ENCODE data around the gene ZNF451.
A peak's percentile ranks its signal among the peaks of the same experiment; 100 is the strongest.
"Not testable (repeated sequence)": the region's sequence is repeated elsewhere in the genome, so short reads cannot be mapped to it uniquely, and the experiment has no call there.

The ZNF451 gene

GRCh38 chr6:57089687-57090457 lies at the start of gene ZNF451:
ZNF451 (plus strand) TSS chr6:57090188; CDS start chr6:57090254, 66 bp downstream.
- H3K27ac ChIP-seq (ENCODE audit: low read depth, low read length) = no peak within 1 kb of the TSS

GRCh38 chr6:57044061-57044460 lies 45.9 kb upstream of the ZNF451 start:
- H3K4me1 ChIP-seq (ENCODE audit: insufficient read depth, low read length) = peaks cover 10% of the 10 kb centered on the region
- H3K9me3 ChIP-seq (ENCODE audit: low read length); H3K27ac ChIP-seq (ENCODE audit: low read depth, low read length): not testable (repeated sequence)

More at GRCh38 chr6:57089687-57090457, at the start of gene ZNF451:
- Histone ChIP-seq H3K27me3 (ENCODE audit: control insufficient read depth in 1 of 2, insufficient read depth in 2 of 2, low read length in 2 of 2) (no peaks in the 10 kb centered on the region), H3K9ac (ENCODE audit: low read length) (peak within 1 kb of the TSS; percentile 19), H3K36me3 (ENCODE audit: insufficient read depth, low read length) (peaks cover 5% of the 10 kb centered on the region), H3K4me3 (ENCODE audit: low read depth in 1 of 2, low read length in 2 of 2) (peak within 1 kb of the TSS; percentile 42 to 55), H3K9me3 (ENCODE audit: low read length) (no peaks in the 10 kb centered on the region), H3K4me1 (ENCODE audit: insufficient read depth, low read length) (peaks cover 30% of the 10 kb centered on the region)

GRCh38 chr6:57044568-57044967 lies 45.4 kb upstream of the ZNF451 start:
- H3K9me3 ChIP-seq (ENCODE audit: low read length) = no peaks in the 10 kb centered on the region
- H3K36me3 ChIP-seq (ENCODE audit: insufficient read depth, low read length) = no peaks in the 10 kb centered on the region
- H3K4me1 ChIP-seq (ENCODE audit: insufficient read depth, low read length) = peaks cover 10% of the 10 kb centered on the region
- H3K27me3 ChIP-seq (ENCODE audit: control insufficient read depth in 1 of 2, insufficient read depth in 2 of 2, low read length in 2 of 2) = no peaks in the 10 kb centered on the region
- no peak overlapping the region for H3K27ac ChIP-seq (ENCODE audit: low read depth, low read length)
- no peak overlapping the region for H3K9ac ChIP-seq (ENCODE audit: low read length)
- H3K4me3 ChIP-seq (ENCODE audit: low read depth in 1 of 2, low read length in 2 of 2) = no peak overlapping the region

More at GRCh38 chr6:57044061-57044460, 45.9 kb upstream of the ZNF451 start:
- not testable (repeated sequence) for H3K36me3 ChIP-seq (ENCODE audit: insufficient read depth, low read length); H3K4me3 ChIP-seq (ENCODE audit: low read depth in 1 of 2, low read length in 2 of 2); H3K27me3 ChIP-seq (ENCODE audit: control insufficient read depth in 1 of 2, insufficient read depth in 2 of 2, low read length in 2 of 2); H3K9ac ChIP-seq (ENCODE audit: low read length)

GRCh38 chr6:57046332-57047256 lies 43.4 kb upstream of the ZNF451 start, which contains the start of gene KIAA1586:
KIAA1586 (plus strand) TSS chr6:57046693; CDS start chr6:57046756, 63 bp downstream.
- peak within 1 kb of the TSS; percentile 90 for H3K27ac ChIP-seq (ENCODE audit: low read depth, low read length)
- H3K4me3 ChIP-seq (ENCODE audit: low read depth in 1 of 2, low read length in 2 of 2) = peak within 1 kb of the TSS; percentile 37 to 64
- not testable (repeated sequence) for H3K27me3 ChIP-seq (ENCODE audit: control insufficient read depth in 1 of 2, insufficient read depth in 2 of 2, low read length in 2 of 2); H3K9ac ChIP-seq (ENCODE audit: low read length); H3K36me3 ChIP-seq (ENCODE audit: insufficient read depth, low read length); H3K9me3 ChIP-seq (ENCODE audit: low read length)
- peaks cover 10% of the 10 kb centered on the region for H3K4me1 ChIP-seq (ENCODE audit: insufficient read depth, low read length)

GRCh38 chr6:57047257-57047585 lies 42.8 kb upstream of the ZNF451 start:
- not testable (repeated sequence) for H3K27ac ChIP-seq (ENCODE audit: low read depth, low read length); H3K4me3 ChIP-seq (ENCODE audit: low read depth in 1 of 2, low read length in 2 of 2); H3K36me3 ChIP-seq (ENCODE audit: insufficient read depth, low read length); H3K27me3 ChIP-seq (ENCODE audit: control insufficient read depth in 1 of 2, insufficient read depth in 2 of 2, low read length in 2 of 2); H3K9me3 ChIP-seq (ENCODE audit: low read length); H3K9ac ChIP-seq (ENCODE audit: low read length)
- peaks cover 10% of the 10 kb centered on the region for H3K4me1 ChIP-seq (ENCODE audit: insufficient read depth, low read length)

GRCh38 chr6:57047859-57048258 lies 42.1 kb upstream of the ZNF451 start:
- Histone ChIP-seq H3K4me1 (ENCODE audit: insufficient read depth, low read length) (peaks cover 10% of the 10 kb centered on the region), H3K27ac (ENCODE audit: low read depth, low read length) (peak overlapping the region; percentile 13)
- H3K9ac ChIP-seq (ENCODE audit: low read length); H3K27me3 ChIP-seq (ENCODE audit: control insufficient read depth in 1 of 2, insufficient read depth in 2 of 2, low read length in 2 of 2); H3K9me3 ChIP-seq (ENCODE audit: low read length); H3K4me3 ChIP-seq (ENCODE audit: low read depth in 1 of 2, low read length in 2 of 2); H3K36me3 ChIP-seq (ENCODE audit: insufficient read depth, low read length): not testable (repeated sequence)

- Histone ChIP-seq H3K9me3 (ENCODE audit: low read length) (no peaks in the 10 kb centered on the region), H3K27me3 (ENCODE audit: control insufficient read depth in 1 of 2, insufficient read depth in 2 of 2, low read length in 2 of 2) (no peaks in the 10 kb centered on the region), H3K4me1 (ENCODE audit: insufficient read depth, low read length) (peaks cover 10% of the 10 kb centered on the region), H3K36me3 (ENCODE audit: insufficient read depth, low read length) (peaks cover 16% of the 10 kb centered on the region), H3K9ac (ENCODE audit: low read length) (no peak overlapping the region), H3K4me3 (ENCODE audit: low read depth in 1 of 2, low read length in 2 of 2) (no peak overlapping the region), H3K27ac (ENCODE audit: low read depth, low read length) (no peak overlapping the region)
Observed at GRCh38 chr6:57048577-57048976, 41.4 kb upstream of the ZNF451 start.

GRCh38 chr6:57063847-57064246 lies 26.1 kb upstream of the ZNF451 start:
- H3K4me3 ChIP-seq (ENCODE audit: low read depth in 1 of 2, low read length in 2 of 2) = no peak overlapping the region
- no peaks in the 10 kb centered on the region for H3K27me3 ChIP-seq (ENCODE audit: control insufficient read depth in 1 of 2, insufficient read depth in 2 of 2, low read length in 2 of 2)
- H3K36me3 ChIP-seq (ENCODE audit: insufficient read depth, low read length) = peaks cover 5% of the 10 kb centered on the region

GRCh38 chr6:57064809-57065208 lies 25.2 kb upstream of the ZNF451 start:
- Histone ChIP-seq H3K9me3 (ENCODE audit: low read length) (no peaks in the 10 kb centered on the region), H3K9ac (ENCODE audit: low read length) (no peak overlapping the region), H3K36me3 (ENCODE audit: insufficient read depth, low read length) (peaks cover 5% of the 10 kb centered on the region), H3K4me3 (ENCODE audit: low read depth in 1 of 2, low read length in 2 of 2) (no peak overlapping the region), H3K27ac (ENCODE audit: low read depth, low read length) (no peak overlapping the region), H3K27me3 (ENCODE audit: control insufficient read depth in 1 of 2, insufficient read depth in 2 of 2, low read length in 2 of 2) (no peaks in the 10 kb centered on the region), H3K4me1 (ENCODE audit: insufficient read depth, low read length) (no peaks in the 10 kb centered on the region)

More at GRCh38 chr6:57063847-57064246, 26.1 kb upstream of the ZNF451 start:
- no peaks in the 10 kb centered on the region for H3K9me3 ChIP-seq (ENCODE audit: low read length)
- H3K4me1 ChIP-seq (ENCODE audit: insufficient read depth, low read length) = no peaks in the 10 kb centered on the region
- no peak overlapping the region for H3K9ac ChIP-seq (ENCODE audit: low read length)
- no peak overlapping the region for H3K27ac ChIP-seq (ENCODE audit: low read depth, low read length)

- H3K9ac ChIP-seq (ENCODE audit: low read length) = no peak overlapping the region
- no peak overlapping the region for H3K27ac ChIP-seq (ENCODE audit: low read depth, low read length)
- H3K36me3 ChIP-seq (ENCODE audit: insufficient read depth, low read length) = no peaks in the 10 kb centered on the region
- H3K4me3 ChIP-seq (ENCODE audit: low read depth in 1 of 2, low read length in 2 of 2) = no peak overlapping the region
- H3K9me3 ChIP-seq (ENCODE audit: low read length) = no peaks in the 10 kb centered on the region
- H3K27me3 ChIP-seq (ENCODE audit: control insufficient read depth in 1 of 2, insufficient read depth in 2 of 2, low read length in 2 of 2) = no peaks in the 10 kb centered on the region
- no peaks in the 10 kb centered on the region for H3K4me1 ChIP-seq (ENCODE audit: insufficient read depth, low read length)
Observed at GRCh38 chr6:57068061-57068460, 21.9 kb upstream of the ZNF451 start.

- Histone ChIP-seq H3K4me1 (ENCODE audit: insufficient read depth, low read length) (no peaks in the 10 kb centered on the region), H3K27me3 (ENCODE audit: control insufficient read depth in 1 of 2, insufficient read depth in 2 of 2, low read length in 2 of 2) (no peaks in the 10 kb centered on the region), H3K36me3 (ENCODE audit: insufficient read depth, low read length) (peaks cover 4% of the 10 kb centered on the region), H3K4me3 (ENCODE audit: low read depth in 1 of 2, low read length in 2 of 2) (no peak overlapping the region), H3K27ac (ENCODE audit: low read depth, low read length) (no peak overlapping the region), H3K9me3 (ENCODE audit: low read length) (no peaks in the 10 kb centered on the region), H3K9ac (ENCODE audit: low read length) (no peak overlapping the region)
Observed at GRCh38 chr6:57069228-57069627, 20.8 kb upstream of the ZNF451 start.
